Choroid plexus epithelial cell (primary cell): Measurements from ENCODE around the gene C16orf90.

Experiments
- DNase-seq: peaks from one replicate; pipeline ENCODE4 v3.0.0-alpha.2; 2010; ENCODE audit warnings: low read depth
- H3K4me3 ChIP-seq: 2 replicates; pipeline ENCODE4 v1.5.1; 2011; ENCODE audit warnings: low read depth, mild to moderate bottlenecking, control low read depth, low read length, moderate library complexity
- TF ChIP-seq, protein P1 (sequence below): conservative IDR thresholded peaks from 2 replicates; pipeline ENCODE4 v1.5.1; 2011; ENCODE audit warnings: low read depth, mild to moderate bottlenecking, control low read depth, inconsistent platforms, low read length, moderate library complexity

Gene C16orf90

DNA sequence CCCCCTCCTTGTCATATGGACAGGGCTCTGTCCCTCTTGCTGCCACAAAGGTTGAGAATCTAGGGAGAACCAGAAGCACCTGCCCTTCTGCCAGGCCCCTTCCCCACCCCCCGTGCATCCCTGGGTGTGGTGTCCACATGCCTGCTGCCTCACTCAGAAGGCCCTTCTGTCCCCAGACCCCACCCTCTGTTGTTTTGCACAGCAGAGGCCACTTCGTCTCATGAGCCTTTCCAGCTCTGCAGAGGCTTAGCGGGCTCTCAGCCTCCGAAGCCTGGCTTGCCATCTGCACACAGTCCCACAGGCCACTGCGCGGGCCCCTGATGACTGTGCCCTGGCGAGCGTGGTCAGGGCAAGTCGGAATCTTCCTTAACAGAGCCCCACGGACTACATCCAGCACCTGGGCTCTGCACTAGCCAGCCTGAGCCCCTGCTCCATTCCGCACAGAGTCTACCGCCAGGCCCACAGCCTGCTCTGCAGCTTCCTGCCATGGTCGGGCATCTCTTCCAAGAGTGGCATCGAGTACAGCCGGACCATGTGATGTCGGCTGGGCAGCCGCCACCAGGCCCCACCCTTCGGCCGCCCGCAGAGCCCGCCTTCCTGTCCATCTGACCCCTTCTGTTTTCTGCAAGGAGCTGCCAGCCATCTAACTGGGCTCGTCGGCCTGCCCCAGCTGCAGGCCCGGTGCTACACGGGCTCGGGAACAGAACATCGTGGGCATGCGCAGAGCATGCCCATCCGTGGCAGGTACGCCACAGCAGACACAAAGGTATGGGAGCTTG, 10.8 kb downstream of the C16orf90 start:
- TF ChIP-seq, protein P1, sequence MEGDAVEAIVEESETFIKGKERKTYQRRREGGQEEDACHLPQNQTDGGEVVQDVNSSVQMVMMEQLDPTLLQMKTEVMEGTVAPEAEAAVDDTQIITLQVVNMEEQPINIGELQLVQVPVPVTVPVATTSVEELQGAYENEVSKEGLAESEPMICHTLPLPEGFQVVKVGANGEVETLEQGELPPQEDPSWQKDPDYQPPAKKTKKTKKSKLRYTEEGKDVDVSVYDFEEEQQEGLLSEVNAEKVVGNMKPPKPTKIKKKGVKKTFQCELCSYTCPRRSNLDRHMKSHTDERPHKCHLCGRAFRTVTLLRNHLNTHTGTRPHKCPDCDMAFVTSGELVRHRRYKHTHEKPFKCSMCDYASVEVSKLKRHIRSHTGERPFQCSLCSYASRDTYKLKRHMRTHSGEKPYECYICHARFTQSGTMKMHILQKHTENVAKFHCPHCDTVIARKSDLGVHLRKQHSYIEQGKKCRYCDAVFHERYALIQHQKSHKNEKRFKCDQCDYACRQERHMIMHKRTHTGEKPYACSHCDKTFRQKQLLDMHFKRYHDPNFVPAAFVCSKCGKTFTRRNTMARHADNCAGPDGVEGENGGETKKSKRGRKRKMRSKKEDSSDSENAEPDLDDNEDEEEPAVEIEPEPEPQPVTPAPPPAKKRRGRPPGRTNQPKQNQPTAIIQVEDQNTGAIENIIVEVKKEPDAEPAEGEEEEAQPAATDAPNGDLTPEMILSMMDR: no peak
- H3K4me3 ChIP-seq: no peak overlapping the region
- no peak for DNase-seq

- DNase-seq: no peak
- TF ChIP-seq, protein P1: no peak
- no peak overlapping the region for H3K4me3 ChIP-seq
Observed at GRCh38 chr16:3482659-3483241, 12.5 kb downstream of the C16orf90 start.

- TF ChIP-seq, protein P1: no peak
- H3K4me3 ChIP-seq: no peak overlapping the region
- DNase-seq: no peak
Observed at GRCh38 chr16:3481696-3482658, 13.3 kb downstream of the C16orf90 start.

GRCh38 chr16:3480901-3481695, 14.2 kb downstream of the C16orf90 start:
- DNase-seq: no peak
- H3K4me3 ChIP-seq: no peak overlapping the region
- TF ChIP-seq, protein P1: no peak

DNA sequence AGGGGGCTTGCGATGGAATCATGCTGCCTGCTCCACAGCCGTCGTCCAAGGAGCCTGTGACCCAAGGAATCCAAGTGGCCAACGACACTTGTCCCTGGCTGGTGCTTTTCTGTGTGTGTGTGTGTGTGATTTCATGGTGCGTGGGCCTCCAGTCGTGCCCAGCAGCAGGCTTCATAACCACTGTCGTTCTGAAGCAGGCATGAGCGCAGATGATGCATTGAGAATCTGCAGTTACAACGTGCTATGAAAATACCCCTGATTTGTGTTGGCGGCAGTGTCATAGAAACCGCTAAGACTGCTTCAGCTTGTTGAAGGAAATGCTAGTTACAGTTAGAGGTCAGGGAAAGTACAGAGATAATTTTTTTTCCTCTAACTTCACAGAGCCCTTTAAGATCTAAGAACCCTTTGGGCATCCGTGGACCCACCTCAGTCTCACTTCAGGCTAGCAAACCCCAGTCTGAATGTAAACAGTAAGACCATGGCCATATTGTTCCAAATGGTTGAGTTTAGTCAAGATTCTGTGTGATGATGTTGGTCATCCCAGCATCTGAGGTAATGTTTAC, 15.6 kb downstream of the C16orf90 start:
- DNase-seq: no peak

More for the DNA sequence above, 15.6 kb downstream of the C16orf90 start:
- no peak overlapping the region for H3K4me3 ChIP-seq
- TF ChIP-seq, protein P1: no peak
